Heart left ventricle (tissue), 13 donors: Measurements from ENCODE around the gene GSK3B.

Experiments
- POLR2A ChIP-seq, 2 donors: fragments of 450-650 bp; IDR thresholded peaks; one replicate each; pipeline ENCODE4 v1.6.1; 2017; ENCODE audit warnings: antibody characterized with exemption in 2 of 2, mild to moderate bottlenecking in 2 of 2, moderate library complexity in 2 of 2
- TF ChIP-seq, protein P1 (sequence below), 12 donors: fragments of 200-600 bp; sonication (generic) in 4 of 12; IDR thresholded peaks; one replicate each; pipeline versions ENCODE4 v1.5.0 to v1.8.0; 2018 to 2022; ENCODE audit warnings: antibody characterized with exemption in 12 of 12, mild to moderate bottlenecking in 5 of 12
- donor health status: ischemic (EF 13 %, LVEDD 7.1; RV severe dilation, severe dysfunction).
- donor health status: DM: no; HTN: yes; CAD: no.
- donor health status: DM: no; HTN: no; CAD: no.
- donor health status: ischemic (EF 25% LVEDD 6.9; RV normal size, moderate dysfunction).
- donor health status: ischemic (EF 25% LVEDD 5.7; RV mildly dilated, moderate dysfunction).
- donor health status: ischemic (EF 35%, LVEDD 5.7; RV mildly dilated, moderate dysfunction).
- donor health status: nonischemic (EF 11% LVEDD 7.7; RV severe dilation, severe dysfunction).
- donor health status: DM: yes; HTN: yes; CAD: no.
- donor health status: PGD.
- donor health status: ischemic (EF 29% LVEDD 5.4; RV normal size, mild dysfunction).
- donor health status: nonischemic (EF 23%, LVEDD 6.1; RV moderate dilation, normal function).

DNA sequence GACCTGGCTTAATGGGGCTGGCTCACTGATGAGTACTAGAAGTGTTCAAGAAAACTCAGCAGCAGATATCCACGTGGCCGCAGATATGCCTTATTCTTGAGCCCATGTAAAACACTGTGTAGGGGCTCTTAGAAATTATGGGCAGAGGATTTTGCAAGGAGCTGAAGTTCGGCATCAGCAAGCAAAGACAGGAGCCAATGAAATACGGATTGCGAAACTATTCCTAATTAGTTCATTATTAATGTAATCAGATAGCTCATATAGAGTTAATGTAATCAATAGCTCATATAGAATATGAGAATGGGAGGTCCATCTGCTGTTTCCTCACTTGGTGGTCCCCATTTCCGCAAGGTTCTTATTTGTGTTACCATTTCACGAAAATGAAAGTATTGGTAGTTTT is 9.0 kb upstream of the GSK3B start:
- TF ChIP-seq, protein P1, sequence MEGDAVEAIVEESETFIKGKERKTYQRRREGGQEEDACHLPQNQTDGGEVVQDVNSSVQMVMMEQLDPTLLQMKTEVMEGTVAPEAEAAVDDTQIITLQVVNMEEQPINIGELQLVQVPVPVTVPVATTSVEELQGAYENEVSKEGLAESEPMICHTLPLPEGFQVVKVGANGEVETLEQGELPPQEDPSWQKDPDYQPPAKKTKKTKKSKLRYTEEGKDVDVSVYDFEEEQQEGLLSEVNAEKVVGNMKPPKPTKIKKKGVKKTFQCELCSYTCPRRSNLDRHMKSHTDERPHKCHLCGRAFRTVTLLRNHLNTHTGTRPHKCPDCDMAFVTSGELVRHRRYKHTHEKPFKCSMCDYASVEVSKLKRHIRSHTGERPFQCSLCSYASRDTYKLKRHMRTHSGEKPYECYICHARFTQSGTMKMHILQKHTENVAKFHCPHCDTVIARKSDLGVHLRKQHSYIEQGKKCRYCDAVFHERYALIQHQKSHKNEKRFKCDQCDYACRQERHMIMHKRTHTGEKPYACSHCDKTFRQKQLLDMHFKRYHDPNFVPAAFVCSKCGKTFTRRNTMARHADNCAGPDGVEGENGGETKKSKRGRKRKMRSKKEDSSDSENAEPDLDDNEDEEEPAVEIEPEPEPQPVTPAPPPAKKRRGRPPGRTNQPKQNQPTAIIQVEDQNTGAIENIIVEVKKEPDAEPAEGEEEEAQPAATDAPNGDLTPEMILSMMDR (IDR thresholded peaks at IDR 0.05) = no peak
- TF ChIP-seq POLR2A (IDR thresholded peaks at IDR 0.05) = no peak
